Testis (tissue), 2 donors: ENCODE data around the gene CCNJ.

Source experiments
- CTCF ChIP-seq, 3 experiments: fragments of 450-650 bp in 2 of 3; fragments of 200-600 bp in 1 of 3; sonication (generic) in 1 of 3; IDR thresholded peaks; one replicate each; pipeline ENCODE4 v1.5.1; 2016 to 2019; ENCODE audit warnings: antibody characterized with exemption in 3 of 3, mild to moderate bottlenecking in 2 of 3, moderate library complexity in 1 of 3
- POLR2A ChIP-seq: fragments of 450-650 bp; IDR thresholded peaks from one replicate; pipeline ENCODE4 v1.6.1; 2017; ENCODE audit warnings: antibody characterized with exemption, mild to moderate bottlenecking, moderate library complexity

GRCh38 chr10:96090463-96090800, 47.0 kb downstream of the CCNJ start:
- TF ChIP-seq POLR2A (no peak), CTCF (IDR thresholded peaks at IDR 0.05) (no peak)
